ENCODE measurements around the gene NOTCH4.
A peak's percentile ranks its signal among the peaks of the same experiment; 100 is the strongest.

NOTCH4 gene

DNA sequence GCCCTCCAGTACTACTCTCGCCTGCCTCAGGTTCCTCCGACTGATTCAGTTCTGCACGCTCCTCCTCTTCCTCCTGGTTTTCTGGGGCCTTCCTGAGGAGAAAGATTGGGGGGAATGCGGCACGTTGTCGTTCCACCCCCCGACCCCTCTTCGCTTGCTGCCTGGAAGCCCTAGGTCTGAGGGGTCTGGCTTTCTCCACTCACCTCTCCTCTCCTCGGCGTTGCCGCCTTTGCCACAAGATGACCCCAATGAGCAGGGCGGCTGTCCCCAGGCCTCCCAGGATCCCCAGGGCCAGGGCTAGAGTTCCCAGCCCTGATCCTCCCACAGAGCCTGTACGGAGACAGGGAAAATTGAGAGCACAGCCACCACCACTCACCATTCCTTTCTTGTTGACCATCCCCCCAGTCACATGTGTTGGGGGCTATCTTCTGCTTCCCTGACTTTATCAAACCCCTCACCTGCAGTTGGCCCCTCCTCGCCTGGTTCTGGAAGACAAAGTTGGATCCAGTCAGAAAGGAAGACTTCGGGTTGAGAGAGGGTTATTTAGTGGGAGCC, 42.6 kb downstream of the NOTCH4 start:
- no peak for DNase-seq (ENCODE audit: low spot score)

- no peak for DNase-seq (ENCODE audit: low spot score)
These were observed 44.0 kb downstream of the NOTCH4 start for GRCh38 chr6:32179766-32180405.

DNA sequence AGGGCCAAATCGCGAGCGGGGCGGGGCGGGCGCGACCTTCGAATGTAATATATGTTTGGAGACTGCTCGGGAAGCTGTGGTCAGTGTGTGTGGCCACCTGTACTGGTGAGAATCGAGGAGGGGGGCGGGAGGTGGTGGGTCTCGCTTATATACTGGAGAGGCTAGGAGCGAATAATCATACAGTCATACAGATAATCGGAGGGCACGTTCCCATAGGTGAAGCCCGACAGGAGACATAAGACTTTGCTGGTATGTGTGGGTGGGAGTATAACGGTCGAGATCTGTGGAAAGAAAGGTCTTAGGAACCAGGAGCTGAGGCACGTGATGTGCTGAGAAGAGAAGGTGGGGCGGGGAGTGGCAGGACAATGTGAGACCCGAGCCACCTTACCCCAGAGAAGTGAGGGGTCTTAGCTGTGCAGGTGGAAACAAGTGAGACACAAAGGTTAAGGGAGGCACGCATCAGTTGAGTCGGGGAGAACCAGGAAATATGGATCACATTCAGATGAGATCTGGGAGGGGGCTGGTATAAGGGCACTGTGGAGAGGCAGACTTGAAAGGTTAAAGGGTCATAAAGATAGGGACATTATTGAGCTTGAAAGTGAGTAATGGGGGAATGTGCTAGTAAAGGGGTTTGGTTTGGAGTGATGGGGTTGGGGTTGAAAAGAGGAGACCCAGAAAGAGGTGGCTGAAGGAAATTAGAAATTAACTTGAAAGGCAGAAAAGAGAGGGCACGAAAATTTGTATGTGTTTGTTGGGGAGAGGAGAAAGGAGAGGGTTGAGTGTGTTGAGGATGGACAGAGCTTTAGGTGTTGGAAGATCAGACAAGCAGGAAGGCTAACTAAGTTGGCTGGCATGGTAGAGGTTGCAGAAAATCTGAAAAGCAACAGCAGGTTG, 45.1 kb downstream of the NOTCH4 start:
- DNase-seq (ENCODE audit: low spot score), result peak; percentile 11

DNA sequence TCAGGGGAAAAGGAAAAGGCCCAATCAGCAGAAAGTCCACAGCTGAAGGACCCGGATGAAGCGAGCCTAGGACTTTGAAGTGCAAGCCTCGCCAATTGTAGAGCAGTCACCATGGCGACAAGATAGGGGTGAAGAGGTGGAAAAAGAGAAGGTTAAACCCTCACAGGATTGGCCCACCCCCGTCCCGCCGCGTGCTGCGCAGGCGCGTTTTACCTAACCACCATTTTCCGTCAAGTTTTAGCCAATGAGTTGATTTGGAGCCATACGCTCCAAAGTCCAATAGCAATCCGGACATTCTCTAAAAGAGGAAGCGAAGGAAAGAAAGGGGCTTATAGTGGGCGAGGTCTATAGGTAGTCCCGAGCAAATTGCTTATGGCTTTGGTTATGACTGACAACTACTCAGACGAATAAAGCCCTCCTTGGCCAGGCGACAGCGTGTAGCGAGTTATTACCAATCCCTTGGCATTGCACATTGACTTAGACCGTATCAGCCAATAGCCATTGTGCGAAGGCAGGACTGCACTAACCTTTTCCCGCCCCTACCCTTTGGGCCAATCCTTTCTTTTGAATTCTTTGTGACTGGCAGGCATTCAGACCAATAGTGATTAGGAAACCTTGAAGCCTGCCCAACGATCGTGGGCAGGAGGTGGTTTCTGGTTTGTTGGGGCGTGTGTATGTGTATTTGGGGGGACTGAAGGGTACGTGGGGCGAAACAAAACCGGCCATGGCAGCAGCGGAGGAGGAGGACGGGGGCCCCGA, 45.9 kb downstream of the NOTCH4 start, which contains the start of gene RNF5:
TSS of gene RNF5 (plus strand) at position 618 of the 759 bp plus-strand sequence. CDS start at position 725, 107 bp downstream.
- peak; percentile 99 for DNase-seq (ENCODE audit: low spot score)

- no peak for DNase-seq (ENCODE audit: low spot score)
These were observed 46.6 kb downstream of the NOTCH4 start for GRCh38 chr6:32177183-32177787.

- DNase-seq (ENCODE audit: low spot score), result peak; percentile 48
These were observed 47.2 kb downstream of the NOTCH4 start for GRCh38 chr6:32176476-32177182.

GRCh38 chr6:32175711-32176475, 48.0 kb downstream of the NOTCH4 start, which contains the start of gene AGPAT1:
AGPAT1 (minus strand) TSS chr6:32176084; CDS start chr6:32171496, 4,588 bp downstream.
- DNase-seq (ENCODE audit: low spot score), result peak; percentile 89

- DNase-seq (ENCODE audit: low spot score), result no peak
These were observed 48.6 kb downstream of the NOTCH4 start for GRCh38 chr6:32175322-32175710.

DNA sequence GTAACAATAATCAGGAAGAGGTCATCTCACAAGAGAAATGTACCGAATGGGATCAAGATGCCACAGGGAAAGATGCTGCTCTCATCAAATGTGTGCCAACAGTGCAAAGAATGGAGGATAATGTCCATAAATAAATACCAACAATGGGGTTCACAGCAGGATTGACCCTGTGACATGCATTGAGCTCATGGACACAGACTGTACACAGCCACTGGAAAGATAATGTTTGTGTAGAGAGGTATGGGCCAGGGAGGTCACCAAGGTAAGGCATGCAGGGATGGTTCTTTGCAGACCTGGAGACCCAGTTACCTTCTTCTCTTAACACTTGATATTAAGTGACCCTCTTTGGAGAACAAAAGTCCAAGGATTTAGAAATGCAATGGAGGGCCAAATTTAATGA, 49.5 kb downstream of the NOTCH4 start:
- no peak for DNase-seq (ENCODE audit: low spot score)

- DNase-seq (ENCODE audit: low spot score), result peak; percentile 9
These were observed 50.7 kb downstream of the NOTCH4 start for GRCh38 chr6:32173051-32173727.

GRCh38 chr6:32171234-32171633, 52.6 kb downstream of the NOTCH4 start:
- no peak for DNase-seq (ENCODE audit: low spot score)

- DNase-seq (ENCODE audit: low spot score), result no peak
These were observed 53.6 kb downstream of the NOTCH4 start for GRCh38 chr6:32170294-32170693.

GRCh38 chr6:32168807-32169591, 54.9 kb downstream of the NOTCH4 start:
- DNase-seq (ENCODE audit: low spot score), result no peak

DNA sequence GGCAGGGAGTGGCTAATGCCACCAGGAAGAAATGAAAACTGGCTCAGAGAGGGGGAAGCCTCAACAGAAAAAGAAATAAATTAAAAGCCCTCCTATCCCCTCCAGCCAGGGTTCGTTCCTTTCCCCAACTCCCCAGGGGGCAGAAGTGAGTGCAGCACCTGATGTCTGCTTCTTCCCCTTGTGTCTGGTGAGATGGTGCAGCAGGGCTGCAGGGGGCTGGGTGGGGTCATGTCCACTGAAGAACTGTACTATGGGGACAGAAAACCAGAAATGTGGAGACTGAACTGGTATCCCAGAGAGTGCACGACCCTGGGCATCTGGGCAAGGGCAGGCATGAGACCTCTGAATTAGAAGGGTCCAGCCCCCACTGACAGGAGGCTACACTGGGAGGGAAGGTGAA, 55.5 kb downstream of the NOTCH4 start:
- DNase-seq (ENCODE audit: low spot score), result no peak

DNA sequence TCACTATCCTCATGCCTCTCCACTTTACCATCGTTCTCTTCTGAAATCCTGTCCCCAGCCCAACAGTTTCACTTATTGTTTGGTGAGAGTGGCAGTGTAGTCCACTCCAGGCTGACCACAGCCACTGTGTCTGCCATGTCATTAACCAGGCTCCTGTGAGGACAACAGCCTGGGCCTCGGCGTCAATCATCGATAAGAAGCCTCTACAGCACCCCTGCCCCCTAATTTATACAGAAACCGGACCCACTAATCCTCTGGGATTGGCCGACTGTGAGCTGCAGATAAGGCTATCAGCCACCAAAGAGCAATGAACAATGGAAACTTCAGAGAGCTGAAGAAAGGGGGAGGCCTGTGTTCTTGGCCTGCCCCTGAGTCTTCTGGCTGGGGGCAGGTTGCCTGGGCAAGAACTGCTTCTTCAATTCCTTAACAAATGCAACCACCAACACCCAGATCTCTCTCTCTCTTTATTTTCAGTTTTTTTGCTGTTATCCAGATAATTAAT, 56.1 kb downstream of the NOTCH4 start:
- DNase-seq (ENCODE audit: low spot score), result no peak

DNA sequence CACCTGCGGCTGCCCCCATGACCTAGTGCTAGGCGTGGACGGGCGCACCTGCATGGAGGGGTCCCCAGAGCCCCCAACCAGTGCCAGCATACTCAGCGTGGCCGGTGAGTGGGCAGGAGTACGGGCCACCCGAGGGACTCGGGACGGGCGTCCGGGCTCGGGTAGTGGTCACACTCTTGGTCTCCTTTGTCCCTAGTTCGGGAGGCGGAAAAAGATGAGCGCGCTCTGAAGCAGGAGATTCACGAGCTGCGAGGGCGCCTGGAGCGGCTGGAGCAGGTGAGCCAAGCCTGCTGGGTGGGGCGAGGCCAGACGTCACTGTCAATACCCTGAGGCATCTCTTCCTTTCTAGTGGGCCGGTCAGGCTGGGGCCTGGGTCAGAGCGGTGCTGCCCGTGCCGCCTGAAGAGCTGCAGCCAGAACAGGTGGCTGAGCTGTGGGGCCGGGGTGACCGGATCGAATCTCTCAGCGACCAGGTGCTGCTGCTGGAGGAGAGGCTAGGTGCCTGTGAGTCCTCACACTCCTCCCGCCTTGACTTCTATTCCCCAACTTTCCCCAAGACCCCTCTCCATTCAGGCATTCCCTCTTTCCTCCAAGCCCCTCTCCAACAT, 56.6 kb downstream of the NOTCH4 start:
- DNase-seq (ENCODE audit: low spot score), result no peak

DNA sequence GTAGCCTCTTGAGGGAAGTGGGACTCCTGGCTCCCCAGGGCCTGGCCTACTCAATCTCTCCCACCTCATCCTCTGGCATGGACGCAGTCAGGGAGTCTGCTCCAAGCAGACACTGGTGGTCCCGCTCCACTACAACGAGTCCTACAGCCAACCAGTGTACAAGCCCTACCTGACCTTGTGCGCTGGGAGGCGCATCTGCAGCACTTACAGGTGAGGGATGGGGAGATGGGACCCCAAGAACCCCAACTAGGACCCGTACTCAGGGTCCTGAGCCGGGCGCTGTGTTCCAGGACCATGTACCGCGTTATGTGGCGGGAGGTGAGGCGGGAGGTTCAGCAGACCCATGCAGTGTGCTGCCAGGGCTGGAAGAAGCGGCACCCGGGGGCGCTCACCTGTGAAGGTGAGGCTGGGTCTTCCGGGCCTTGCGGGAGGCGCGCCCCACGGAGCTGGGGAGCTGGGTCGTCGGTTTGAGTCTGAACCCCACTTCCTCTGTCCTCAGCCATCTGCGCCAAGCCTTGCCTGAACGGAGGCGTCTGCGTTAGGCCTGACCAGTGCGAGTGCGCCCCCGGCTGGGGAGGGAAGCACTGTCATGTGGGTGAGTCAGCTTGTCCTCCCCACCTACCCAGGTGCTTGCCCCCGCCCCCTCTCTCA, 57.3 kb downstream of the NOTCH4 start:
- no peak for DNase-seq (ENCODE audit: low spot score)

GRCh38 chr6:32164295-32164694, 59.6 kb downstream of the NOTCH4 start, which contains the start of gene EGFL8:
EGFL8 (plus strand) TSS chr6:32164595; CDS start chr6:32166166, 1,571 bp downstream.
- DNase-seq (ENCODE audit: low spot score), result no peak
